IMR-90 (cell line): ENCODE measurements around the gene COL3A1. TPM values are rescaled to one million over a fixed set of nuclear protein-coding genes. Genes with fewer than 3 reads are reported as not detected.

ENCODE experiments used
- ATAC-seq: fragments of 200-7000 bp; cut with Tn5 transposase; 2 replicates; pipeline ENCODE4 v1.9.1; 2020; ENCODE audit warnings: low read depth, mild to moderate bottlenecking, moderate library complexity
- BruUV-seq: library from RNA; stranded (reverse); fragments of 400-500 nt; replicated peaks from 2 replicates; lab custom pipeline; 2021; lab: Mats Ljungman, UMichigan
- CTCF ChIA-PET: fragments of 300-600 bp; formaldehyde crosslinking; extraction: SDS; loops from one replicate; lab custom pipeline; 2021; ENCODE audit warnings: antibody characterized with exemption; lab: Yijun Ruan, JAX
- POLR2A ChIA-PET: fragments of 300-600 bp; sonication (Branson Sonifier 250); formaldehyde crosslinking; loops from one replicate; lab custom pipeline; 2022; ENCODE audit warnings: antibody characterized with exemption; ENCODE audit not compliant: unreplicated experiment; lab: Charles Lee
- DNase-seq: peaks from one replicate; pipeline ENCODE4 v3.0.0; 2013
- H2AFZ ChIP-seq: replicated peaks from 2 replicates; pipeline ENCODE3; 2013; ENCODE audit warnings: low read length, mild to moderate bottlenecking; ENCODE audit not compliant: poor library complexity
- H2AK5ac ChIP-seq: 2 replicates; pipeline ENCODE4 v1.6.1; 2013; ENCODE audit warnings: low read depth, low read length, inconsistent platforms
- H2AK9ac ChIP-seq: replicated peaks from 2 replicates; pipeline ENCODE3; 2013; ENCODE audit warnings: mild to moderate bottlenecking, low read depth, low read length, moderate library complexity; ENCODE audit not compliant: poor library complexity
- H2BK120ac ChIP-seq: 2 replicates; pipeline ENCODE4 v1.6.1; 2013; ENCODE audit warnings: low read depth, low read length, inconsistent platforms
- H2BK15ac ChIP-seq: 3 replicates; pipeline ENCODE4 v1.6.1; 2013; ENCODE audit warnings: low read depth, low read length, inconsistent platforms
- H2BK20ac ChIP-seq: 2 replicates; pipeline ENCODE4 v1.6.1; 2013; ENCODE audit warnings: low read depth, mild to moderate bottlenecking, inconsistent platforms, low read length, moderate library complexity
- H2BK5ac ChIP-seq: 2 replicates; pipeline ENCODE4 v1.6.1; 2013; ENCODE audit warnings: mild to moderate bottlenecking, low read depth, low read length, inconsistent platforms; ENCODE audit not compliant: poor library complexity, severe bottlenecking
- H3K14ac ChIP-seq: replicated peaks from 2 replicates; pipeline ENCODE4 v1.6.1; 2013; ENCODE audit warnings: low read depth, low read length, inconsistent platforms
- H3K18ac ChIP-seq: 2 replicates; pipeline ENCODE4 v1.6.1; 2013; ENCODE audit warnings: low read depth, low read length, control low read depth
- H3K23ac ChIP-seq: 2 replicates; pipeline ENCODE4 v1.6.1; 2013; ENCODE audit warnings: low read depth, low read length, inconsistent platforms
- H3K27ac ChIP-seq: 2 replicates; pipeline ENCODE4 v1.5.1; 2013; ENCODE audit warnings: mild to moderate bottlenecking, control low read depth, low read length; ENCODE audit not compliant: insufficient read depth
- H3K27me3 ChIP-seq: 2 replicates; pipeline ENCODE4 v1.6.1; 2013; ENCODE audit warnings: low read length; ENCODE audit not compliant: control insufficient read depth, insufficient read depth
- H3K36me3 ChIP-seq: 2 replicates; pipeline ENCODE4 v1.6.1; 2013; ENCODE audit warnings: low read length, mixed read lengths; ENCODE audit not compliant: control insufficient read depth, insufficient read depth
- H3K4ac ChIP-seq: 2 replicates; pipeline ENCODE4 v1.6.1; 2013; ENCODE audit warnings: low read depth, low read length, inconsistent platforms
- H3K4me1 ChIP-seq: 2 replicates; pipeline ENCODE4 v1.6.1; 2013; ENCODE audit warnings: low read length, mixed read lengths; ENCODE audit not compliant: control insufficient read depth, insufficient read depth
- H3K4me2 ChIP-seq: 2 replicates; pipeline ENCODE4 v1.6.1; 2013; ENCODE audit warnings: low read depth, mild to moderate bottlenecking, control low read depth, low read length, moderate library complexity
- H3K4me3 ChIP-seq: 2 replicates; pipeline ENCODE4 v1.5.1; 2013; ENCODE audit warnings: low read depth, mild to moderate bottlenecking, control low read depth, low read length, moderate library complexity; ENCODE audit not compliant: insufficient read depth
- H3K56ac ChIP-seq: 2 replicates; pipeline ENCODE4 v1.6.1; 2013; ENCODE audit warnings: low read length, inconsistent platforms; ENCODE audit not compliant: insufficient read depth; ENCODE audit errors: extremely low read depth
- H3K79me1 ChIP-seq, 2 experiments: 2 replicates each; pipeline ENCODE4 v1.6.1; 2013; ENCODE audit warnings: low read length in 2 of 2, inconsistent platforms in 1 of 2, low read depth in 1 of 2
- H3K9ac ChIP-seq: 2 replicates; pipeline ENCODE4 v1.6.1; 2013; ENCODE audit warnings: low read depth, low read length, control low read depth
- H3K9me1 ChIP-seq: 2 replicates; pipeline ENCODE4 v1.6.1; 2013; ENCODE audit warnings: low read length, inconsistent platforms; ENCODE audit not compliant: insufficient read depth
- H3K9me3 ChIP-seq: 2 replicates; pipeline ENCODE4 v1.6.1; 2013; ENCODE audit warnings: low read length; ENCODE audit not compliant: control insufficient read depth, insufficient read depth
- H4K20me1 ChIP-seq: 2 replicates; pipeline ENCODE4 v1.6.1; 2013; ENCODE audit warnings: low read length, inconsistent platforms; ENCODE audit not compliant: insufficient read depth
- H4K5ac ChIP-seq: 2 replicates; pipeline ENCODE4 v1.6.1; 2013; ENCODE audit warnings: mild to moderate bottlenecking, low read depth, low read length, control low read depth
- H4K8ac ChIP-seq, 2 experiments: 2 replicates each; pipeline ENCODE4 v1.6.1; 2013; ENCODE audit warnings: low read depth in 2 of 2, low read length in 2 of 2, control low read depth in 1 of 2, inconsistent platforms in 1 of 2
- H4K91ac ChIP-seq: 2 replicates; pipeline ENCODE4 v1.6.1; 2013; ENCODE audit warnings: low read depth, low read length, inconsistent platforms; ENCODE audit not compliant: insufficient read depth
- BHLHE40 ChIP-seq: fragments of 150-350 bp; IDR thresholded peaks from 2 replicates; pipeline ENCODE4 v1.6.1; 2016; ENCODE audit warnings: mild to moderate bottlenecking, low read depth, low read length
- CEBPB ChIP-seq: IDR thresholded peaks from 2 replicates; pipeline ENCODE4 v1.6.1; 2012; ENCODE audit warnings: low read depth, low read length, improper control_type of control experiment
- CHD1 ChIP-seq: IDR thresholded peaks from 2 replicates; pipeline ENCODE4 v1.6.1; 2012; ENCODE audit warnings: low read depth, low read length, improper control_type of control experiment
- MAFK ChIP-seq: IDR thresholded peaks from 2 replicates; pipeline ENCODE4 v1.6.1; 2012; ENCODE audit warnings: low read depth, low read length, improper control_type of control experiment
- MAZ ChIP-seq: IDR thresholded peaks from 2 replicates; pipeline ENCODE4 v1.6.1; 2012; ENCODE audit warnings: low read depth, mild to moderate bottlenecking, low read length, improper control_type of control experiment, moderate library complexity, borderline replicate concordance
- MXI1 ChIP-seq: IDR thresholded peaks from 2 replicates; pipeline ENCODE4 v1.6.1; 2012; ENCODE audit warnings: low read depth, mild to moderate bottlenecking, low read length, moderate library complexity, borderline replicate concordance
- NFE2L2 ChIP-seq: fragments of 150-350 bp; IDR thresholded peaks from 2 replicates; pipeline ENCODE4 v1.6.1; 2016; ENCODE audit warnings: low read depth, mild to moderate bottlenecking, low read length
- RAD21 ChIP-seq: IDR thresholded peaks from 2 replicates; pipeline ENCODE4 v1.6.1; 2012; ENCODE audit warnings: low read length, improper control_type of control experiment
- RCOR1 ChIP-seq: IDR thresholded peaks from 2 replicates; pipeline ENCODE4 v1.6.1; 2012; ENCODE audit warnings: mild to moderate bottlenecking, low read length, improper control_type of control experiment; ENCODE audit not compliant: insufficient replicate concordance
- RFX5 ChIP-seq: IDR thresholded peaks from 2 replicates; pipeline ENCODE4 v1.8.0; 2012; ENCODE audit warnings: low read depth, mild to moderate bottlenecking, low read length, moderate library complexity
- SMC3 ChIP-seq: fragments of 150-350 bp; IDR thresholded peaks from 2 replicates; pipeline ENCODE4 v1.6.1; 2016; ENCODE audit warnings: low read depth, mild to moderate bottlenecking, antibody characterized with exemption, low read length, moderate library complexity
- WGBS, 2 experiments: methylation state at CpG; one replicate each; pipeline versions ENCODE4 v1.1.5 to v1.1.7; 2013; ENCODE audit warnings: missing lambda C conversion rate in 2 of 2; ENCODE audit not compliant: insufficient read length in 1 of 2; ENCODE audit errors: extremely low coverage in 2 of 2; 5-methylcytosine and 5-hydroxymethylcytosine counted together
- dilution Hi-C: fragments of 300-500 bp; cut with HindIII; formaldehyde crosslinking; loops from one replicate; pipeline ENCODE4 v1.14.3; 2018; ENCODE audit warnings: low sequenced_read_pairs; ENCODE audit not compliant: unreplicated experiment
- in situ Hi-C: fragments of 300-500 bp; cut with MboI; formaldehyde crosslinking; loops from 3 replicates; pipeline ENCODE4 v1.14.3; 2019; ENCODE audit warnings: low sequenced_read_pairs, inconsistent platforms, mixed read lengths
- intact Hi-C: fragments of 100-400 bp; cut with micrococcal nuclease; formaldehyde crosslinking; loops from 2 replicates; pipeline ENCODE4 v1.10.0; 2022
- polyA plus RNA-seq, 3 experiments: library from polyadenylated mRNA; depleted of rRNA; stranded (reverse); fragments of >200 nt; gene quantifications; 2 replicates each; pipeline ENCODE4 v1.2.3, GENCODE V29; 2012; ENCODE audit warnings: low replicate concordance in 1 of 3
- total RNA-seq: library from RNA; depleted of rRNA; stranded (reverse); fragments of >200 nt; gene quantifications from 2 replicates; pipeline ENCODE4 v1.2.3, GENCODE V29; 2012
- TF ChIP-seq, protein P1 (sequence below): fragments of 150-350 bp; IDR thresholded peaks from 2 replicates; pipeline ENCODE4 v1.6.1; 2017; ENCODE audit warnings: mild to moderate bottlenecking, antibody characterized with exemption, low read length, low read depth
- TF ChIP-seq, protein P2 (sequence below): fragments of 150-350 bp; IDR thresholded peaks from 2 replicates; pipeline ENCODE4 v1.6.1; 2016; ENCODE audit warnings: low read depth, mild to moderate bottlenecking, low read length, moderate library complexity, borderline replicate concordance

The COL3A1 gene
- total and polyA plus RNA-seq, 2 of the 4 experiments (the other 2 are of a cell fraction), result 402 to 408 TPM

DNA sequence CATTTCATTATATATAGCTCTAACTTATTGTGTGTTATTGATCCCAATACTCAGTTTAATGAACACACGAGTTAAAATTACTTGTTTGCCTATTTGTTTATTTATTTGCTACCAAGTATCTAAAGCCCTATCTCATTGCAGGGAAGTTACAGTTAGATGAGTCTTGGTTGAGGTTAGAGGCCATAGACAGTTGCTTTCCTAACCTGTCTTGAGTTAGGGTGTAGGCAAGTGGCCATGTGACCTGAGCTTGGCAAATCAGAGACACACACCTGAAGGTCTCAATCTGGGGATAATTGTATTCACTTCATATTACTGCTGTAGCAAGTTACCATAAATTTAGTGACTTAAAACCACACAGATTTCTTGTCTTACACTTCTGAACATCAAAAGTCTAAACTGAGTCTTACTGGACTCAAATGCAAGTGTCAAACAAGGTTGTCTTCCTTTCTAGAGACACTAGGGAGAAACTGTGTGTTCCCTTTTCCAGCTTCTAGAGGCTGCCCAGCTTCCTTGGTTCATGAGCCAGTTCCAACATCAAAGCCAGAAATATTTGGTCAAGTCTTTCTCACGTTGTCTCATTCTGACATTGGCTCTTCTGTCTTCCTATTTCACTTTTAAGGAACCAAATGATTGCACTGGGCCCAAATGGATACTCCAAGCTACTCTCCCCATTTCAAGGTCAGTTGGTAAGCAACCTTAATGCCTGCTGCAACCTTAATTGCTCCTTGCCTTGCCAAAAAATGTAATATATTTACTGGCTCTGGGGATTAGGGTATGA is 39.7 kb downstream of the COL3A1 start:
- H3K4me2 ChIP-seq, result no peak overlapping the region
- TF ChIP-seq MAZ, result no peak
- no peak for TF ChIP-seq CEBPB
- no peak for TF ChIP-seq RCOR1
- no peak for TF ChIP-seq NFE2L2
- no peak for TF ChIP-seq RFX5
- TF ChIP-seq, protein P1, sequence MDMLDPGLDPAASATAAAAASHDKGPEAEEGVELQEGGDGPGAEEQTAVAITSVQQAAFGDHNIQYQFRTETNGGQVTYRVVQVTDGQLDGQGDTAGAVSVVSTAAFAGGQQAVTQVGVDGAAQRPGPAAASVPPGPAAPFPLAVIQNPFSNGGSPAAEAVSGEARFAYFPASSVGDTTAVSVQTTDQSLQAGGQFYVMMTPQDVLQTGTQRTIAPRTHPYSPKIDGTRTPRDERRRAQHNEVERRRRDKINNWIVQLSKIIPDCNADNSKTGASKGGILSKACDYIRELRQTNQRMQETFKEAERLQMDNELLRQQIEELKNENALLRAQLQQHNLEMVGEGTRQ, result no peak
- TF ChIP-seq BHLHE40, result no peak
- TF ChIP-seq RAD21, result no peak
- TF ChIP-seq SMC3, result no peak
- TF ChIP-seq, protein P2, sequence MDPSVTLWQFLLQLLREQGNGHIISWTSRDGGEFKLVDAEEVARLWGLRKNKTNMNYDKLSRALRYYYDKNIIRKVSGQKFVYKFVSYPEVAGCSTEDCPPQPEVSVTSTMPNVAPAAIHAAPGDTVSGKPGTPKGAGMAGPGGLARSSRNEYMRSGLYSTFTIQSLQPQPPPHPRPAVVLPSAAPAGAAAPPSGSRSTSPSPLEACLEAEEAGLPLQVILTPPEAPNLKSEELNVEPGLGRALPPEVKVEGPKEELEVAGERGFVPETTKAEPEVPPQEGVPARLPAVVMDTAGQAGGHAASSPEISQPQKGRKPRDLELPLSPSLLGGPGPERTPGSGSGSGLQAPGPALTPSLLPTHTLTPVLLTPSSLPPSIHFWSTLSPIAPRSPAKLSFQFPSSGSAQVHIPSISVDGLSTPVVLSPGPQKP, result no peak
- no peak for TF ChIP-seq MXI1
- no peak for TF ChIP-seq MAFK
- no peak for TF ChIP-seq CHD1

More for the DNA sequence above, 39.7 kb downstream of the COL3A1 start:
- Histone ChIP-seq H3K23ac (peak overlapping the region; percentile 28), H3K27ac (peak overlapping the region; percentile 77; the same call in 1 of the 2 replicates), H3K79me1 (peaks cover 3% of the 10 kb centered on the region in 2 experiments; a peak in 3 of 4 replicates), H3K18ac (peak overlapping the region; percentile 79), H3K4me1 (peaks cover 6% of the 10 kb centered on the region; the same call in 1 of the 2 replicates), H4K5ac (peak overlapping the region; percentile 87), H3K9ac (no peak overlapping the region), H2BK5ac (peak overlapping the region; percentile 56), H2AFZ (no peak overlapping the region), H2AK9ac (no peak overlapping the region), H2AK5ac (peak overlapping the region; percentile 91), H3K27me3 (no peaks in the 10 kb centered on the region), H4K20me1 (no peaks in the 10 kb centered on the region), H3K36me3 (peaks cover 30% of the 10 kb centered on the region), H3K4me3 (no peak overlapping the region), H2BK20ac (peak overlapping the region; percentile 73; the same call in 1 of the 2 replicates), H4K8ac (peak overlapping the region; percentile 11 to 72; a peak in 3 of 4 replicates), H3K4ac (peak overlapping the region; percentile 74), H3K9me3 (no peaks in the 10 kb centered on the region), H3K56ac (no peak overlapping the region), H2BK15ac (peak overlapping the region; percentile 54; the same call in 1 of the 3 replicates), H3K9me1 (0 out of 2 replicates have a peak, but pooled peaks cover 4% of the 10 kb centered on the region), H4K91ac (peak overlapping the region; percentile 64), H2BK120ac (peak overlapping the region; percentile 33), H3K14ac (peak overlapping the region; percentile 46)
- DNase-seq (peak; percentile 38), ATAC-seq (peak; percentile 10)
- ChIA-PET POLR2A (no interaction called here), CTCF (interaction anchor here (0.5 kb wide), 1 partner anchor 485 kb away, joined by 3 read pairs; no protein-coding TSS in a partner anchor)
- in situ Hi-C loops (no loop called here), intact Hi-C loops (no loop called here), dilution Hi-C loops (no loop called here)
- WGBS, 2 experiments, result no CpG with 5 or more reads among the region's 2 CpGs
- BruUV-seq, result no TSS peak
